GM23248 (cell line): ENCODE data around the gene PISD.

Experiments used
- EZH2 ChIP-seq: fragments of 200-600 bp; sonication (generic); IDR thresholded peaks from 2 replicates; pipeline ENCODE4 v1.6.1; 2018; ENCODE audit warnings: antibody characterized with exemption, mild to moderate bottlenecking; ENCODE audit not compliant: insufficient read depth, poor library complexity, severe bottlenecking
- EZH2phosphoT487 ChIP-seq: fragments of 200-600 bp; sonication (generic); IDR thresholded peaks from 2 replicates; pipeline ENCODE4 v1.6.1; 2018; ENCODE audit warnings: antibody characterized with exemption, moderate library complexity, mild to moderate bottlenecking, low read depth; ENCODE audit not compliant: insufficient read depth

GRCh38 chr22:31607696-31608095 is 54.3 kb downstream of the PISD start:
- no peak for TF ChIP-seq EZH2
- TF ChIP-seq EZH2phosphoT487: no peak
